OCI-LY3 (cell line): Measurements from ENCODE around the gene RBPJL.

Experiments
- H2AFZ ChIP-seq: fragments of 200-600, 300-600 bp; shearing (Covaris generic); 2 replicates; pipeline ENCODE4 v1.6.0; 2014; ENCODE audit warnings: antibody characterized with exemption, low read depth, low read length
- H3K27ac ChIP-seq: fragments of 200-600, 300-600 bp; sonication (generic); 2 replicates; pipeline ENCODE4 v1.5.1; 2014; ENCODE audit warnings: mild to moderate bottlenecking, low read length, moderate library complexity, mixed read lengths
- H3K27me3 ChIP-seq: fragments of 200-600, 300-600 bp; sonication (generic); 2 replicates; pipeline ENCODE4 v1.6.1; 2014; ENCODE audit warnings: low read depth, low read length, mixed read lengths
- H3K36me3 ChIP-seq: fragments of 200-600, 300-600 bp; sonication (generic); replicated peaks from 2 replicates; pipeline ENCODE3; 2014; ENCODE audit warnings: low read depth, low read length, mixed read lengths
- H3K4me1 ChIP-seq: fragments of 300-600, 200-600 bp; sonication (generic); 2 replicates; pipeline ENCODE4 v1.6.1; 2014; ENCODE audit warnings: low read length, mixed read lengths
- H3K4me2 ChIP-seq: fragments of 200-600, 300-600 bp; sonication (generic); 2 replicates; pipeline ENCODE4 v1.6.1; 2014; ENCODE audit warnings: low read length, mixed read lengths
- H3K4me3 ChIP-seq: fragments of 300-600, 200-600 bp; sonication (generic); 2 replicates; pipeline ENCODE4 v1.5.1; 2014; ENCODE audit warnings: antibody characterized with exemption, mild to moderate bottlenecking, low read length, moderate library complexity
- H3K79me2 ChIP-seq: fragments of 300-600, 200-600 bp; shearing (Covaris generic); 2 replicates; pipeline ENCODE4 v1.6.1; 2014; ENCODE audit warnings: mild to moderate bottlenecking, low read length, mixed read lengths
- H3K9ac ChIP-seq: fragments of 300-600, 200-600 bp; shearing (Covaris generic); 2 replicates; pipeline ENCODE4 v1.6.0; 2014; ENCODE audit warnings: mild to moderate bottlenecking, low read length, moderate library complexity
- H3K9me3 ChIP-seq: fragments of 200-600, 300-600 bp; shearing (Covaris generic); 2 replicates; pipeline ENCODE4 v1.6.1; 2014; ENCODE audit warnings: low read length, mixed read lengths; ENCODE audit not compliant: insufficient read depth
- H4K20me1 ChIP-seq: fragments of 200-600, 300-600 bp; sonication (generic); 2 replicates; pipeline ENCODE4 v1.6.1; 2016; ENCODE audit warnings: low read length, mixed read lengths; ENCODE audit not compliant: insufficient read depth
- CTCF ChIP-seq: fragments of 200-600, 300-600 bp; sonication (generic); IDR thresholded peaks from 2 replicates; pipeline ENCODE4 v1.5.1; 2014; ENCODE audit warnings: antibody characterized with exemption, low read length, low read depth
- EZH2phosphoT487 ChIP-seq: fragments of 200-600 bp; shearing (Covaris generic); IDR thresholded peaks from 2 replicates; pipeline ENCODE4 v1.6.1; 2018; ENCODE audit warnings: antibody characterized with exemption, mixed run types, low read depth

The RBPJL gene

GRCh38 chr20:45330476-45330875, 23.8 kb downstream of the RBPJL start:
- no peak overlapping the region for H2AFZ ChIP-seq
- H3K4me2 ChIP-seq = no peak overlapping the region
- H3K4me3 ChIP-seq = no peak overlapping the region
- H3K9me3 ChIP-seq = no peaks in the 10 kb centered on the region
- H3K79me2 ChIP-seq = no peaks in the 10 kb centered on the region
- no peak overlapping the region for H3K9ac ChIP-seq
- TF ChIP-seq CTCF (no peak), EZH2phosphoT487 (no peak)
- peaks cover 15% of the 10 kb centered on the region for H3K36me3 ChIP-seq
- peaks cover 11% of the 10 kb centered on the region for H3K4me1 ChIP-seq
- no peak overlapping the region for H3K27ac ChIP-seq
- H4K20me1 ChIP-seq = no peaks in the 10 kb centered on the region
- no peaks in the 10 kb centered on the region for H3K27me3 ChIP-seq

GRCh38 chr20:45336530-45337366, 30.1 kb downstream of the RBPJL start:
- H3K4me2 ChIP-seq = no peak overlapping the region
- no peak overlapping the region for H2AFZ ChIP-seq
- H3K27me3 ChIP-seq = no peaks in the 10 kb centered on the region
- H3K4me3 ChIP-seq = no peak overlapping the region
- peaks cover 32% of the 10 kb centered on the region for H4K20me1 ChIP-seq
- H3K4me1 ChIP-seq = peaks cover 5% of the 10 kb centered on the region
- TF ChIP-seq EZH2phosphoT487 (no peak), CTCF (no peak)
- H3K9ac ChIP-seq = no peak overlapping the region
- no peak overlapping the region for H3K27ac ChIP-seq
- no peaks in the 10 kb centered on the region for H3K9me3 ChIP-seq
- H3K79me2 ChIP-seq = 0 out of 2 replicates have a peak, but pooled peaks cover 3% of the 10 kb centered on the region
- H3K36me3 ChIP-seq = peaks cover 6% of the 10 kb centered on the region

GRCh38 chr20:45337367-45338120, 30.9 kb downstream of the RBPJL start:
- Histone ChIP-seq H4K20me1 (peaks cover 35% of the 10 kb centered on the region), H3K36me3 (peaks cover 6% of the 10 kb centered on the region), H3K27me3 (no peaks in the 10 kb centered on the region), H3K4me3 (no peak overlapping the region), H2AFZ (no peak overlapping the region), H3K27ac (no peak overlapping the region), H3K9me3 (no peaks in the 10 kb centered on the region), H3K4me2 (no peak overlapping the region), H3K4me1 (peaks cover 5% of the 10 kb centered on the region), H3K79me2 (0 out of 2 replicates have a peak, but pooled peaks cover 3% of the 10 kb centered on the region), H3K9ac (no peak overlapping the region)
- TF ChIP-seq EZH2phosphoT487 (no peak), CTCF (no peak)
